T follicular helper cell (primary cell): ENCODE measurements around the gene CCNDBP1.
"Not testable (repeated sequence)": the region's sequence is repeated elsewhere in the genome, so short reads cannot be mapped to it uniquely, and the experiment has no call there.

Experiments
- DNase-seq: peaks from one replicate; pipeline ENCODE4 v3.0.0-alpha.2; 2020; ENCODE audit warnings: low read depth

CCNDBP1 gene

DNA sequence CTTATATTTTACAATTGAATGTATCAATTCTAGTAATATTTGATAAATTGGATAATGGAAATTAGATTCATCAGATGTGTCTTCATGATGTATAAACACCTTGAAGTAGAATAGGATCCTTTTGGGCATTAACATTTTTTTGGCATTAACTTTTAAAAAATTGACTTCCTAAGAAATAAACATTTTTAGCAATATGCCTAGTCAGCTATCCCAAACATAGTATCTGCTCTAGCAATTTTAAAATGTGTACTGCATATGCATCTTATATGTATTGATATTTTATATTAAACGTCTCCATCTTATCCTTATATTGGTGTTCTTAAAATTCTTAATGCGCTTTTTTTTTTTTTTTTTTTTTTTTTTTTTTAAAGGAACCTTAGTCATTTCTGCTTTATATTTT lies 8.5 kb downstream of the CCNDBP1 start:
- DNase-seq = no peak

DNA sequence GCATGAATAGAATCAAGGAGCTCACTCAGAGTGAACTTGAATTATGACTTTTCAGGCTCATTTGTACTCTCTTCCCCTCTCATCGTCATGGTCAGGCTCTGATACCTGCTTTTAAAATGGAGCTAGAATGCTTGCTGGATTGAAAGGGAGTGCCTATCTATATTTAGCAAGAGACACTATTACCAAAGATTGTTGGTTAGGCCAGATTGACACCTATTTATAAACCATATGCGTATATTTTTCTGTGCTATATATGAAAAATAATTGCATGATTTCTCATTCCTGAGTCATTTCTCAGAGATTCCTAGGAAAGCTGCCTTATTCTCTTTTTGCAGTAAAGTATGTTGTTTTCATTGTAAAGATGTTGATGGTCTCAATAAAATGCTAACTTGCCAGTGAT lies 9.6 kb downstream of the CCNDBP1 start:
- DNase-seq = no peak

DNA sequence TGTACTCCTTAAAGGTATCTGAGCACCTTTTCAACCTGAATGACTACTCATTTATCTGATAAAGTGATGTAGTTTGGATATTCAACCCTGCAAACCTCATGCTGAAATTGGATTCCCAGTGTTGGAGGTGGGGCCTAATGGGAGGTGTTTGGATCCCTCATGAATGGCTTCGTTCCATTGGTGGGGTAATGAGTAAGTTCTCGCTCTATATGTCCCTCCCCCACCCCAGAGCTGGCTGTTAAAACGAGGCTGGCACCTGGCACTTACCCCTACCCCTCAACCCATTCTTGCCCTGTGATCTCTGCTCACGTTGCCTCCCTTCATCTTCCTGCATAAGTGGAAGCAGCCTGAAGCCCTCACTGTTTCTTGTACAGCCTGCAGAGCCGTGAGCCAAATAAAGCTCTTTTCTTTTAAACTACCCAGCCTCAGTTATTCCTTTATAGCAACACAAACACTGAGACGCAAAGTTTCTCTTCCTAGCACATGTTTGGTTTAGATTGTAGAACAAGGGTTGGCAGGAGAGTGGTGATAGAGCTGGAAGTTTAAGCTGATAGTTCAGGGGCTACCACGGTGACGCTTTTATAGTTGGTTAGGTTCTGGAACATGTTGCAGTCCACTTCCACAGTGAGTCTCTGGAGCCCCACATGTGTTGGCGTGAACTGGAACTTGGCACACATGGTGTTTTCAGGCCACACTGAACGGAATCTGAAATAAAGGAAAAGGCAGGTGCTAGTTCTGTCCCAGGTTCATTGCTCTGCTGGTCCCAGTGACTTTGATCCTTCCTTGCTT lies 11.8 kb downstream of the CCNDBP1 start:
- no peak for DNase-seq

DNA sequence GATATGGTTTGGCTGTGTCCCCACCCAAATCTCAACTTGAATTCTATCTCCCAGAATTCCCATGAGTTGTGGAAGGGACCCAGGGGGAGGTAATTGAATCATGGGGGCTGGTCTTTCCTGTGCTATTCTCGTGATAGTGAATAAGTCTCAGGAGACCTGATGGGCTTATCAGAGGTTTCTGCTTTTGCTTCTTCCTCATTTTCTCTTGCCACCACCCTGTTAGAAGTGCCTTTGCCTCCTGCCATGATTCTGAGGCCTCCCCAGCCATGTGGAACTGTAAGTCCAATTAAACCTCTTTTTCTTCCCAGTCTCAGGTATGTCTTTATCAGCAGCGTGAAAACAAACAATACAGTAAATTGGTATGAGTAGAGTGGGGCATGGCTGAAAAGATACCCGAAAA lies 12.6 kb downstream of the CCNDBP1 start:
- not testable (repeated sequence) for DNase-seq

DNA sequence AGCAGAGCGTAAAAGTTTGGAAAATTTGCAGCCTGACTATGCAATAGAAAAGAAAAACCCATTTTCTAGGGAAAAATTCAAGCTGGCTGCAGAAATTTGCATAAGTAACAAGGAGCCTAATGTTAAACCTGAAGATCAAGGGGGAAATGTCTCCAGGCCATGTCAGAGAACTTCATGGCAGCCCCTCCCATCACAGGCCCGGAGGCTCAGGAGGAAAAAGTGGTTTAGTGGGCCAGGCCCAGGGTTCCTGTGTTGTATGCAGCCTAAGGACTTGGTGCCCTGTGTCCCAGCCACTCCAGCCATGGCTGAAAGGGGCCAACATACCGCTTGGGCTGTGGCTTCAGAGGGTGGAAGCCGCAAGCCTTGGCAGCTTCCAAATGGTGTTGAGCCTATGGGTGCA lies 13.4 kb downstream of the CCNDBP1 start:
- not testable (repeated sequence) for DNase-seq

DNA sequence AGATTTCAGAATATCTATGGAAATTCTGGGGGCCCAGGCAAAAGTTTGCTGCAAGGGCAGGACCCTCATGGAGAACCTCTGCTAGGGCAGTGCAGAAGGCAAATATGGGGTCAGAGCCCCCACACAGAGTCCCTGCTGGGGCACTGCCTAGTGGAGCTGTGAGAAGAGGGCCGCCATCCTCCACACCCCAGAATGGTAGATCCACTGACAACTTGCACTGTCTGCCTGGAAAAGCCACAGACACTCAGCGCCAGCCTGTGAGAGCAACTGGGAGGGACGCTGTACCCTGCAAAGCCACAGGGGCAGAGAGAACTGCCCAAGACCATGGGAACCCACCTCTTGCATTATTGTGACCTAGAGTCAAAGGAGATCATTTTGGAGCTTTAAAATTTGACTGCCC lies 13.8 kb downstream of the CCNDBP1 start:
- no peak for DNase-seq

DNA sequence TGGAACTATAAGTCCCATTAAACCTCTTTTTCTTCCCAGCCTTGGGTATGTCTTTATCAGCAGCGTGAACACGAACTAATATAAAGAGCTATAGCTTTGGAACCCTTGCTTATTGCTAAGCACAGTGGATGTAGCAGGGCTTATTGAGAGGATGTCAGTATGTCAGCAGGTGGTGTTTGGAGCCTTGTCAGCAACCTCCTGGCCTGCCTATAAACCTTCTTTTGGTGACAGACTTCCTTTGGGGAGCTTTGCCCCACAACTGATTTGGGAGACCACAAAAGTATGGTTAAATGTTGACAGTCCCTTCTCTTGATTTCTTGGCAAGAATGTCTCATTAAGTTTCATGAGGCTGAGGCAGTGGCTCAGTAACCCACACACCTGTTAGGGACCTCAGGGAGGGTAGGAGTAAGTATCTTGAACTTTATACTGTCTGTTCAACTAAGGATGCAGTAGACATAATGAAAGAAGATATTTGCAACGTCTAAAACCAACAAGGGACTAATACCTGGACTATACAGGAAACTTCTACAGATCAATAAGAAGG lies 14.8 kb downstream of the CCNDBP1 start:
- DNase-seq = no peak

DNA sequence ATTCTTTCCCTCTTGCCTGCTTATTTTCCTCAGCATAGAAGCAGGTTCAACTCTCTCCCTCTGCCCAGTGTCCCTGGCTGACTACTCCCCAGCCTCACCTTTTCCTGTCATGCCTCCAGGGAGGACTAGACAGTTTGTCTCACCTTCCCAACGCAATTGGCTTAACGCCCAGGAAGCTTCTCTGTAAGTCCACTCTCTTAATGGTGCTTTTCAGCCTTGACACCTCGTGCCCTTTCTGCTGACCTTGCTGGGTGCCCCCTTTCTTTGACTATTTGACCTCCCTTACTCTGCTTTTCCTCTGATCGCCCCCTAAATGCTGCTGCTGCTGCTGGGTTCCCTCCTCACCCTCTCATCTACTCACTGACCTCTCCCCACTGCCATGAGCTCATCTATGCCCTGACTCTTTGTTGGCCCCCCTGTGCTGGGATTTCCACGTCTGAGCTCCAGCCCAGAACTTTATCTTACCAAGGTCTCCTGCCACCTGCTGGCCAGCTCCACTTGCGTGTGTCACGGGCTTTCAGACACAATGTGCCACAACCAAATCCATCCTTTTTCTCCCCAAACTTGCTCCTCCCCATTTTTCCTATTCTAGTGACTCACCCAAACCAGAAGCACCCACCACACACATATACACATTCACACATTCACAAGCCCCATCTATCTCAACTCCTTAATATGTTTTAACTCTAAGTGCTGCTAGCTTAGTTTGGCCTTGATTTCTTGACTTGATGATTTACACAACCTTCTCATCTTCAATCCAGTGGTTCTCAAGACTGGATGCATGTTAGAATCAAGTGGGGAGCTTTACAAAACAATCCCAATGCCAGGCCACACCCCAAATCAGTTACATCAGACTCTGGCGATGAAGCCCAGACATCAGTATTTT lies 19.1 kb downstream of the CCNDBP1 start:
- DNase-seq = peak; percentile 17

DNA sequence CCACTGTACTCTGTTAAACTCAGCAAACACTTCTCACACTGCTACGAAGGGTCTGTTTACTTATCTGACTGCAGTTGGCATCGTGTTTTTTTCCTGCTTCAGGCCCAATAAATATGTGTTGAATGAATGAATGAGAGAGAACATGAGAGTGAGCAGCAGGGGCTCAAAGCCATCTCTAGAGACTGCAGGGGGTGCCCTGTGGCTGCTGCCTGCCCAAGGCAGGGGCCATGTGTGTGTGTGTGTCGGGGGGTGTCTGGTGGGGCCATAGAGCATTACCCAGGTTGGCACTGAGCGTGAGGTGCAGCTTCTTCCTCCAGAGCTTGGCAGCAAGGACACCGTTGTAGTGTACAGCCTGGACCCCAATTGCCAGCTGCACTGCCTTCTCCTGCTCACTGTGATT lies 20.9 kb downstream of the CCNDBP1 start:
- no peak for DNase-seq

DNA sequence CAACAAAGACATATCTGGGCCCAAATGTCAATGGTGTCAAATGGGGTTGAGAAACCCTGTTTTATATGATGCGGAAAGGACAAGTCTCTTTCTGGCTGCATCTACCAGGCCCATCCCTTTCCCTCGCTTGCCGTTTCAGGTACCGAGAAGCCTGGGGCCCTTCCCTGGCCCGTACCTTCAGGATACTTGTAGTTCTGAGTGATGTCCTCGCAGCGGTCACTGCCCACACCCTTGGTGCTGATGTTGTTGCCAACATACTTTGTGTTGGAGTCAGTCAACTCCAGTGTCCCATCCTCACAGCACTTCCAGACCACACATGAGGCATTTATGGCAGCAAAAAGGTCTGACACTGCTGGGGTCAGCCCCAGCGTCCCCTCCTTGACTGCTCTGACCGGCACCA lies 21.8 kb downstream of the CCNDBP1 start:
- no peak for DNase-seq

DNA sequence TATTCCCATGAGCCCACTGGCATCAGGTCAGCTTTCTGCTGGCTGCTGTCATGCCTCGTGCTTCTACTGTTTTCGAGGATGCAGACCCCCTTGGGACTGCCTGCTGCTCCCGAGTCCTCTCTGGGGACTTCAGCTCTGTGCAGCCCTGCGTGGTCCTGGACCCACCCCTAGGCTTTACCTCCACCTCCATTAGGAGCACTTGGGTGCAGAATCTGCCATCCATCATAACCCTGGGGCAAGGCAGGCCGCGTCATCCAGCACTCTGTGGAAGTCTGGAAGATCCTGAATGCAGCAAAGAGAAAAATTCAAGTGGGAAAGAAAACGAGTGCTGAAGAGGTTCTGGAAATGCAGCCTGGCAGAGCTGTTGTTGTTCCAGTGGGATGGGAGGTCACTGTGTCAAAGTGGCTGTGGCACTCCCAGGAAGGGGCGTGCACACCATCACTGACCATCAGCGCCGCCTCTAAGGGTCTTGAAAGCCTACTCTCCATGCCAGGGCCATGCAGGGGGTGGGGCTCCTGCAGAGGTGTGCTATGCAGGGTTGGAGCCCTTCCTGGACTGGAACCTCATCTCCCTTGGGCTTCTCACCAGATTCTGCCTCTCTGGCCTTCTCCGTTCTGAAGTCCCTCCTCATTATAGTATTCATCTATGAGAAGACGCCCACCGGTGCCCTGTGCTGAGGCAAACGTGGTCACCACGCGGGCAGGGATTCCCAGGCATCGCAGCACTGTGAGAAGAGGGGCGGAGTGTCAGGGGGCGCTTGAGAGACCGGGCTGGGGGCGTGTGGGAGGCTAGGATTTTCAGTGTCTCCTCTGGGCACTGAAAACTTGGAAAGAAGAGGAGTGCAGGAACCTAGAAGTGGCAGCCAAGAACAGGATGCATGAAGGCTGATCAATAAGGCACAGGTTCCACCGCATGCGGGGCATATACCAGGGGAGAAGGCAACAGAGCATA lies 23.1 kb downstream of the CCNDBP1 start:
- no peak for DNase-seq

DNA sequence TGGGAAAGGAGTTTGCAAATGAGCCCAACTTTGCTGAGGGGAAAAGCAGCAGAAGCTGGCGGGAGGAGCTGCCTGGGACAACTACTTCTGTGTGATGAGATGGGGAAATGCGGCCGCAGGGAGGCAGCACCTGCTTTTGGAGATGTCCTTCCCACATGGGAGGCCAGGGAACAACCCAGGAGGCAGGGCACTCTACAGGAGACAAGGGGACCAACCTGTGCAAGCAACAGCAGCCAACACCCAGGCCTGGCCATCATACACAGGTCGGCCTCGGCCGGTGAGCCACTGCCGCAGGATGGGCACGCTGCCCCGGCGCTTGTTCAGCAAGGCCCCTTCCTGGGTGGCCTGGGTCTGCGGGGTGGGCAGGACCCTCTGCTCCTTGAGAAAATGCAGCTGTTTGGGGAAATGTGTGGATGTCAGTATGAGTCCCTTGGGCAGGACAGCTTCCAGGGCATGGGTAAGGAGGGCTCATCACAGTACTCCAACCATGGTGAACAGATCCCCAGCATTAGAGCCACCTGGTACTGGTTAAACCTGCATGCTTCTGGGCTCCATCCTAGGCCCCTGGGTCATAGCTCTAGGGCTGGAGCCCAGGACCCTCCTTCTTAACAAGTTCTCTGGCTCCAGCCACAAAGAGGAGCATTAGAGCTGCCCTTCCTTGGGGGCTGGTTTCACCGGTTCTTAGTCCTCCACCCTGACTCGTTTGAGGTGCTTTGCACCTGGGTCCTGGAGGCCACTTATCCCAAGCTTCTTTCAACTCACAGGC lies 24.0 kb downstream of the CCNDBP1 start:
- no peak for DNase-seq

DNA sequence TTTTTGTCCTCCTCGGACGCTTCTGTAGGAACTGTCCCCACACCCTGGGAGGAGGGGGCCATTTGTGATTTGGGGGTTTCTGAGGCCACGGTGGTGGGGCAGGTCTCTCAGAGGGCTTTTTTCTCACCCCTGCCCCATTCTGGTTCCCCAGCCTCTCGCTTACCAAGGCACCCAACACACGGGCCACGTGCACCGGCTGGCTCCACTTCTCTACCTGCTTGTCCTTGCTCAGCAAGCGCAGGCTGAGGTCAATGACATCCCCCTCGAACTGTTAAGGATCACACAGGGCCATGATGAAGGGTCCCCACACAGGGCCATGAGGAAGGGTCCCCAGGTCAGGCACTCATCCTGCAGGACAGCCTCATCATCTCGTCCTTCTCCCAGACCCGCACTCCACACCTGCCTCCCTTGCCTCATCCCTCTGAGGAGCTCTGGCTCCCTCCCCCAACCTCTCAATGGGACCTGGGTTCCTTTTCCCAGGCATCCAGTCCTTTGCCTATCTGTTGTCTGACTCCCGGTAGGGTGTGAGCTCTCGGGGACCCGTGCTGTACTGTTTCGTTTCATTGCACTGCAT lies 25.1 kb downstream of the CCNDBP1 start:
- DNase-seq = no peak

DNA sequence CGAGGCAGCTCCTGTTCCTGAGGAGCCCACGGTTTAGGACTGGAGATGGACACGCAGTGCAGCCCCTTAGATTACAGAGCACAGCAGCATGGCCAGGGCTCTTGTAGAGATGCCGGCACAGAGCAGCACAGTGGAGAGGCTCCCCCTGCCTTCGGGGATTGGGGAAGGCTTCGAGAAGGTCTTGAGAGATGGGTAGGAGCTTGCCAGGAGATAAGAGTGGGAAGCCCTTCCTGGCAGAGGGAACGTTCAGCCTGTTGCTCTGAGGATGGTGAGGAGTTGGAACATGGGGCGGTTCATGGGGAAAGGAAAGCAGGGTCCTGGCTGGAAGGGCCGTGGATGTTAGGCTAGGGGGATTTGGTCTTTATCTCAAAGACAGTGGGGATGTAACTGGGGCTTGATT lies 25.6 kb downstream of the CCNDBP1 start:
- no peak for DNase-seq

DNA sequence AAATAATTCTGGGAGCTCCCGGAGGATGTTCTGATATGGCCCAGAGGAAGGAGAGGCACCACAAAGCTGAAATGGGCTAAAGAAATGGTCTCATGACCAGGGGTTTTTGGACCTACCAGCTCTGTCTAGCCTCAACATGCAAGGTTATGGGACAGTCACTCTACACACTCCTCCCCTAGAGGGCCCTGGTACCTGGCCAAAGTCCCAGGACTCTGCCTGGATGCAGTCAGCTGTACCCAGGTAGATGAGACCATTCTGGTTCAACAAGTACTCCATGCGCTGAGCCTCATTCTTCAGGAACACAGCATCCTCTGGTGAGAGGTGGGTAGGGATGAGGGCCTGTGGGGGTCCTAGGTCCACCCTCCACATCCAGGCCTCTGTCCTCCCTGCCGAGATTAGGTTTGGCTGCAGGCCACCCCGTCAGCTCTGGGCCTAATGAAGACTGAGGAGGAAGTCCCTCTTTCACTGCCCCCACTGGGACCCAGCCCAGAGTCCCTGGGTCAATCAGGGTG lies 26.1 kb downstream of the CCNDBP1 start:
- DNase-seq = no peak

DNA sequence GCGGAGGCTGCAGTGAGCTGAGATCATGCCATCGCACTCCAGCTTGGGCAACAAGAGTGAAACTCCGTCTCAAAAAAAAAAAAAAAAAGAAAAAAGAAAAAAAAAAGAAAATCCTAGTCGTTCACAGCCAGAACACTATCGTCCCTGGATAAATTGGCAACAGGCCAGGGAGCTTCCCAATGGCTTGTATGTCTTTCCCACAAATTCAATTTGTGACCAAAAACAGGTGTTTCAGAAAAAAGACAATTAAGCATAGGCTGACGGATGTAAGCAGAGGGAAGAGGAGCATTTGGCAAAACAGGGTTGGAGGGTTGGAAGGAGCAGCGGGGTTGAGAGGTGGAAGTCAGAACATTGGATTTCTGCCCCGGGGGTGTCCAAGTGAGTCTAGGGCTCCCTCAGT lies 27.1 kb downstream of the CCNDBP1 start:
- no peak for DNase-seq

DNA sequence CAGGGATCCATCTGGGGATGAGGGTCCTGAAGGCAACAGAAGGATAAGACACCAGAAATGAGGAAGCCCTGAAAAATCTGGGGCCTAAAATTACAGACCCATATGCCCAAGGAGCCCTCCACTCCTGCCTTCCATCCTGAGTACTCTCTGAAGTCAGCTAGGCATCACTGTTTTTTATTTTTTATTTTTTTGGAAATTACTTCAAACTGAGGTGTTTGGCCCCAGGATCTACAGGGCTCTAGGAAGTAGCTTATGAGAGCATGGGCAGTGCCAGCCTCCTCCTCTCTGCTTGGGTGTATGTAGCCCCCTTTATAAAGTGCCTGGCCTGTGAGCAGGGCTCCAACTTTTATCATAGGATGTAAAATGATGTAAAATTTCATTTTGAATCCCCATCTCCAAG lies 27.7 kb downstream of the CCNDBP1 start:
- DNase-seq = no peak

DNA sequence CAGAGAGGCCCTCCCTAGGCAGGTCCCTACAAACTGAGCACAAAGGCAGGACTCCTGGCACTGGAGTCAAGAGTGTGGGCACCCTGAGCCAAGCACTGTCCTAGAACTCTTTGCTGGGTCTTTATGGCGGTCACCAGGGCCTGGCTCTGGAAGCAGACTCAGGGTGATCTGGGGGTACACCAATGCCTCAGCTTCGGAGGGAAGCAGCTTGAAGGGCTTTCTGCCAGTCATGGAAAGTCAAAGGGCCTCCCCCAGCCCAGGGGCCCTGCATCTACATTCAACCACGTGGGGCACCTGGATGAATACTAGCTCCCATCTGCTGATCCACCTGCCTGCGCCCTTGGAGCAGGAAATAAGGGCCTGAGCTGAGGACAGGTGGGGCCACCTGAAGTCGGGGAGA lies 28.3 kb downstream of the CCNDBP1 start:
- no peak for DNase-seq

DNA sequence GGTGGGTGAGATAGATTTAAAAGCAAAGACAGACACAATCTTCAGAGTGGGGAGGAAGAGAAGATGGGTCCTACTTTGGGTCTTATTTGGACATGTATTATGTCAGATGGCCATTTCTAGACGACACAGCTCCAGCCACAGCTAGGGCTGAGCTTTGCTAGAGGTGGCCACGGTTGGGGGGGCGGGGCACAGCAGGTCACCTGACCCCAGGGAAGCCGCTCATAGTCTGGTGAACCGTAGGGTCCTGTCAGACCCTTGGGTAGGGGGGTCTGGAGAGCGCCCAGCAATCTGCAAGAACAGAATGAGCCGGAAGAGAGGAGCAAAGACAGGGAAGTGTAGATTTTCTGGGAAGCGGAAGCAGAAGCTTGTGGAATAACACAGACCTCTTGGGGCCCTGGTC lies 29.0 kb downstream of the CCNDBP1 start:
- DNase-seq = no peak

DNA sequence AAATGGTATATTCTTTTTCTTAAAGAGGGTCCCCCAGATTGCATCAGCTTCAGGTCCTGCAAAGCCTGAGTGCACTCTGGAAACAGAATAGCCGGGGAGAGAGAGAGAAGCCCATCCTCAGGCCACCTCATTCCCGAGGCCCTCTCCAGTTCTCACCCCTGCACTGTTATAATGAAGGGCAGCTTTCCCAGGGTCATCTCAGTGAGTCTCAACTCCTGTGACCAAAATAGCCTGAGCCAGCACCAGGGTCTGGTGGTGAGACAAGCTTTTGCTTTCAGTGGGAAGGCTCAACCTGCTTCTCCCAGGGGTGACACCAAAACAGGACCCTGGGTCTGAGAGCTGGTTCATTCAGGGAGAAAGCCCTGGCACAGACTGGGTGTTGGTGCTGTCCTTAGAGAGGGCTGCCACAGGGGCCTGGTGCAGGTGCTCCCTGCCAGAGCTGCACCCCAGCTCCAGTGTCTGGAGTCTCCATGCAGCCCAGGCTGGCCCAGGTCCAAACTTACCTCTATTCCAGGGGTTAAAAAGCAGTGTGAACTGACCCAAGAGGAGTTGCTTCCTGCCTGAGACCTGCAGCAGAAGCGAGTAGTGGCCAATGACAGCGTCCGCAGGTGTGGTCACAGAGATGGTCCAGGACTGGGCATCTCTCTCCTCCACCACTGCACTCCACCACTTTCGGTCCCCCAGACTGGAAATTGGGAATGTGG lies 29.5 kb downstream of the CCNDBP1 start:
- no peak for DNase-seq
